ENCODE results near the gene FUT8.

DNA sequence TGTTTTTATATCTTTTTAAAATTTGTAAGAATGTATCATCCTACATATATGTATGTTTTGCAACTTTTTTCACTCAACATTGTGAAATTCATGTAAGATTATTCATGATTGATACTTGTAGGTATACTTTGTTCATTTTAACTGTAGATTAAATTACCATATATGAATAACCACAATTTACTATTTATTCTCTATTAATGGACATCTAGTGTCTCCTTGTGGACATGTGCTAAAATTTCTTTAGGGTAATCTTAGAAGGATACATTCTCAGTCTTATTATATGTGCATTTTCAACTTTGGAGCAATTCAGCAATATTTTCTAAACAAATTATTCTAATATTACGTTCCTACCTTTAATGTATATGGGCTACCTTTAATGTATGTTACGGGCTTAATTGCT is 192.4 kb downstream of the FUT8 start:
- TF ChIP-seq EP300 (IDR thresholded peaks at IDR 0.05; ENCODE audit: borderline replicate concordance) (no peak), NFIC (IDR thresholded peaks at IDR 0.05) (no peak), ZBTB7A (IDR thresholded peaks at IDR 0.05; ENCODE audit: low read depth) (no peak), EGR1 (IDR thresholded peaks at IDR 0.05) (no peak), TAF1 (IDR thresholded peaks at IDR 0.05; ENCODE audit: low read depth) (no peak)
- TF ChIP-seq, protein P1, sequence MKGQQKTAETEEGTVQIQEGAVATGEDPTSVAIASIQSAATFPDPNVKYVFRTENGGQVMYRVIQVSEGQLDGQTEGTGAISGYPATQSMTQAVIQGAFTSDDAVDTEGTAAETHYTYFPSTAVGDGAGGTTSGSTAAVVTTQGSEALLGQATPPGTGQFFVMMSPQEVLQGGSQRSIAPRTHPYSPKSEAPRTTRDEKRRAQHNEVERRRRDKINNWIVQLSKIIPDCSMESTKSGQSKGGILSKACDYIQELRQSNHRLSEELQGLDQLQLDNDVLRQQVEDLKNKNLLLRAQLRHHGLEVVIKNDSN (IDR thresholded peaks at IDR 0.05): no peak

All from Ishikawa (cell line).